Muscle layer of colon (tissue), 2 donors: ENCODE results near the gene PDK3.

Experiments
- H3K27ac ChIP-seq: one replicate; pipeline ENCODE4 v1.7.0; 2013; ENCODE audit warnings: low read depth, mild to moderate bottlenecking, low read length, moderate library complexity
- H3K27me3 ChIP-seq, 2 donors: one replicate each; pipeline ENCODE4 v1.7.0; 2013; ENCODE audit warnings: low read length in 2 of 2, mild to moderate bottlenecking in 2 of 2; ENCODE audit not compliant: insufficient read depth in 2 of 2, control insufficient read depth in 1 of 2
- H3K36me3 ChIP-seq: one replicate; pipeline ENCODE4 v1.7.0; 2013; ENCODE audit warnings: mild to moderate bottlenecking, low read length; ENCODE audit not compliant: insufficient read depth
- H3K4me1 ChIP-seq: one replicate; pipeline ENCODE4 v1.7.0; 2013; ENCODE audit warnings: mild to moderate bottlenecking, low read length; ENCODE audit not compliant: insufficient read depth
- H3K4me3 ChIP-seq, 2 donors: one replicate each; pipeline ENCODE4 v1.7.0; 2013; ENCODE audit warnings: low read length in 2 of 2, low read depth in 1 of 2, mild to moderate bottlenecking in 1 of 2, moderate library complexity in 1 of 2
- H3K9ac ChIP-seq: one replicate; pipeline ENCODE4 v1.7.0; 2013; ENCODE audit warnings: low read length
- H3K9me3 ChIP-seq: one replicate; pipeline ENCODE4 v1.7.0; 2013; ENCODE audit warnings: mild to moderate bottlenecking, low read length
- donor health status: abdominal sarcoma.
- donor health status: Adenocarcinoma of cecum.

The PDK3 gene

GRCh38 chrX:24506082-24506481 lies 41.0 kb downstream of the PDK3 start:
- peaks cover 3% of the 10 kb centered on the region for H3K36me3 ChIP-seq
- no peaks in the 10 kb centered on the region for H3K27me3 ChIP-seq
- H3K4me1 ChIP-seq: no peaks in the 10 kb centered on the region
- H3K9ac ChIP-seq: no peak overlapping the region
- H3K9me3 ChIP-seq: no peaks in the 10 kb centered on the region
- no peak overlapping the region for H3K27ac ChIP-seq
- no peak overlapping the region for H3K4me3 ChIP-seq

GRCh38 chrX:24508375-24508774 lies 43.3 kb downstream of the PDK3 start:
- no peaks in the 10 kb centered on the region for H3K9me3 ChIP-seq
- H3K36me3 ChIP-seq: peaks cover 3% of the 10 kb centered on the region
- H3K27ac ChIP-seq: no peak overlapping the region
- no peak overlapping the region for H3K4me3 ChIP-seq
- H3K9ac ChIP-seq: no peak overlapping the region
- no peaks in the 10 kb centered on the region for H3K27me3 ChIP-seq
- no peaks in the 10 kb centered on the region for H3K4me1 ChIP-seq

- H3K27ac ChIP-seq: no peak overlapping the region
- H3K9ac ChIP-seq: no peak overlapping the region
- no peak overlapping the region for H3K4me3 ChIP-seq
- no peaks in the 10 kb centered on the region for H3K27me3 ChIP-seq
- H3K9me3 ChIP-seq: no peaks in the 10 kb centered on the region
- H3K36me3 ChIP-seq: no peaks in the 10 kb centered on the region
- H3K4me1 ChIP-seq: no peaks in the 10 kb centered on the region
Observed at GRCh38 chrX:24513416-24513815, 48.3 kb downstream of the PDK3 start.

- Histone ChIP-seq H3K27me3 (no peaks in the 10 kb centered on the region), H3K4me3 (no peak overlapping the region), H3K4me1 (no peaks in the 10 kb centered on the region), H3K36me3 (no peaks in the 10 kb centered on the region), H3K27ac (no peak overlapping the region), H3K9me3 (no peaks in the 10 kb centered on the region), H3K9ac (no peak overlapping the region)
Observed at GRCh38 chrX:24515447-24515846, 50.4 kb downstream of the PDK3 start.

GRCh38 chrX:24520472-24520871 lies 55.4 kb downstream of the PDK3 start:
- Histone ChIP-seq H3K4me1 (no peaks in the 10 kb centered on the region), H3K9me3 (no peaks in the 10 kb centered on the region), H3K27ac (no peak overlapping the region)

GRCh38 chrX:24525455-24525854 lies 60.4 kb downstream of the PDK3 start:
- H3K9ac ChIP-seq: no peak overlapping the region
- no peaks in the 10 kb centered on the region for H3K27me3 ChIP-seq
- H3K4me1 ChIP-seq: no peaks in the 10 kb centered on the region
- no peaks in the 10 kb centered on the region for H3K9me3 ChIP-seq
- H3K36me3 ChIP-seq: peaks cover 8% of the 10 kb centered on the region
- H3K27ac ChIP-seq: no peak overlapping the region
- H3K4me3 ChIP-seq: no peak overlapping the region

More at GRCh38 chrX:24520472-24520871, 55.4 kb downstream of the PDK3 start:
- Histone ChIP-seq H3K36me3 (peaks cover 4% of the 10 kb centered on the region), H3K27me3 (no peaks in the 10 kb centered on the region), H3K9ac (no peak overlapping the region), H3K4me3 (no peak overlapping the region)

GRCh38 chrX:24526616-24527015 lies 61.5 kb downstream of the PDK3 start:
- Histone ChIP-seq H3K9me3 (no peaks in the 10 kb centered on the region), H3K9ac (no peak overlapping the region), H3K4me1 (no peaks in the 10 kb centered on the region), H3K4me3 (no peak overlapping the region), H3K27me3 (no peaks in the 10 kb centered on the region), H3K36me3 (peaks cover 5% of the 10 kb centered on the region), H3K27ac (no peak overlapping the region)

GRCh38 chrX:24528605-24529004 lies 63.5 kb downstream of the PDK3 start:
- Histone ChIP-seq H3K27ac (no peak overlapping the region), H3K27me3 (no peaks in the 10 kb centered on the region), H3K9ac (no peak overlapping the region), H3K4me3 (no peak overlapping the region), H3K36me3 (peaks cover 4% of the 10 kb centered on the region), H3K9me3 (no peaks in the 10 kb centered on the region), H3K4me1 (no peaks in the 10 kb centered on the region)

- no peaks in the 10 kb centered on the region for H3K9me3 ChIP-seq
- no peaks in the 10 kb centered on the region for H3K27me3 ChIP-seq
- H3K4me1 ChIP-seq: no peaks in the 10 kb centered on the region
- H3K27ac ChIP-seq: no peak overlapping the region
- no peak overlapping the region for H3K4me3 ChIP-seq
- no peaks in the 10 kb centered on the region for H3K36me3 ChIP-seq
- no peak overlapping the region for H3K9ac ChIP-seq
Observed at GRCh38 chrX:24536551-24536950, 71.5 kb downstream of the PDK3 start.

GRCh38 chrX:24542756-24543155 lies 77.7 kb downstream of the PDK3 start:
- Histone ChIP-seq H3K4me1 (peaks cover 8% of the 10 kb centered on the region), H3K27me3 (no peaks in the 10 kb centered on the region), H3K36me3 (no peaks in the 10 kb centered on the region), H3K27ac (no peak overlapping the region), H3K4me3 (no peak overlapping the region), H3K9ac (no peak overlapping the region), H3K9me3 (no peaks in the 10 kb centered on the region)

- H3K36me3 ChIP-seq: no peaks in the 10 kb centered on the region
- no peak overlapping the region for H3K4me3 ChIP-seq
- no peaks in the 10 kb centered on the region for H3K27me3 ChIP-seq
- H3K9me3 ChIP-seq: no peaks in the 10 kb centered on the region
- no peak overlapping the region for H3K27ac ChIP-seq
- H3K4me1 ChIP-seq: no peaks in the 10 kb centered on the region
- no peak overlapping the region for H3K9ac ChIP-seq
Observed at GRCh38 chrX:24547961-24548360, 82.9 kb downstream of the PDK3 start.

GRCh38 chrX:24550166-24550565 lies 85.1 kb downstream of the PDK3 start:
- Histone ChIP-seq H3K9ac (no peak overlapping the region), H3K4me1 (no peaks in the 10 kb centered on the region), H3K27ac (no peak overlapping the region), H3K4me3 (no peak overlapping the region), H3K27me3 (no peaks in the 10 kb centered on the region), H3K9me3 (no peaks in the 10 kb centered on the region), H3K36me3 (no peaks in the 10 kb centered on the region)
